Prostate gland (tissue), 2 donors: ENCODE measurements around the gene EML4.

Experiments used
- POLR2A ChIP-seq: fragments of 450-650 bp; IDR thresholded peaks from one replicate; pipeline ENCODE4 v1.6.1; 2016; ENCODE audit warnings: antibody characterized with exemption, mild to moderate bottlenecking
- TF ChIP-seq, protein P1 (sequence below), 4 experiments: fragments of 200-600 bp in 2 of 4; fragments of 450-650 bp in 2 of 4; sonication (generic) in 2 of 4; IDR thresholded peaks; 1 replicate in 3 of 4; 2 replicates in 1 of 4; pipeline ENCODE4 v1.5.1; 2016 to 2019; ENCODE audit warnings: antibody characterized with exemption in 4 of 4, mild to moderate bottlenecking in 2 of 4, moderate library complexity in 2 of 4

DNA sequence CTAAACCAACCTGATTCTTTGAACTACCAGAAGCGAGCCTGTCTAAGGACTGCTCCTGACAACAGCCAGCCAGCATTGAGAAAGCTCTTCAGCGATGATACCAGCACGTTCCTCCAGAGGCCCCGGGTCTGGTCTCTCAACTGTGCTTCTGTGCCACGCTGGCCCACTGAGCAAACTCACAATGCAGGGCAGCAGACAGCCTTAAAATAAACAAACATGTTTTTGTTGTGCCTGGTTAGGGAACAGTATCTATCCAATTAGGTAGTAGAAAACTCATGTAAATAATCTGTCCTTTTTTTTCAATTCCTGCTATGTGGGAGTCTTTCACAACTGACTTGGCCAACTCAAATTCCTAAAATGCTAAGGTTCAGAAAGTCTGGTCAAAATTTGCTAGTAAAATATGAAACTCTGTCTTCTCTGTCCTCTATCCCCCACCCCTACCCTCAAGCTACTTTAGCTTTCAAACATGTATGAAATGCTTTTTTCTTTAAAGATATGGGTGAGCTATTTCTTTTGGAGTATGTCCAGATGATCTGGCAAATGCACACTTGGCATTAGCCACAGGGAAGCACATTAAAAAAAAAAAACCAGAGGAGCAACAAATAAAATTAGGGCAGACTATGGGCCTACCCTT is 21.4 kb upstream of the EML4 start:
- TF ChIP-seq, protein P1, sequence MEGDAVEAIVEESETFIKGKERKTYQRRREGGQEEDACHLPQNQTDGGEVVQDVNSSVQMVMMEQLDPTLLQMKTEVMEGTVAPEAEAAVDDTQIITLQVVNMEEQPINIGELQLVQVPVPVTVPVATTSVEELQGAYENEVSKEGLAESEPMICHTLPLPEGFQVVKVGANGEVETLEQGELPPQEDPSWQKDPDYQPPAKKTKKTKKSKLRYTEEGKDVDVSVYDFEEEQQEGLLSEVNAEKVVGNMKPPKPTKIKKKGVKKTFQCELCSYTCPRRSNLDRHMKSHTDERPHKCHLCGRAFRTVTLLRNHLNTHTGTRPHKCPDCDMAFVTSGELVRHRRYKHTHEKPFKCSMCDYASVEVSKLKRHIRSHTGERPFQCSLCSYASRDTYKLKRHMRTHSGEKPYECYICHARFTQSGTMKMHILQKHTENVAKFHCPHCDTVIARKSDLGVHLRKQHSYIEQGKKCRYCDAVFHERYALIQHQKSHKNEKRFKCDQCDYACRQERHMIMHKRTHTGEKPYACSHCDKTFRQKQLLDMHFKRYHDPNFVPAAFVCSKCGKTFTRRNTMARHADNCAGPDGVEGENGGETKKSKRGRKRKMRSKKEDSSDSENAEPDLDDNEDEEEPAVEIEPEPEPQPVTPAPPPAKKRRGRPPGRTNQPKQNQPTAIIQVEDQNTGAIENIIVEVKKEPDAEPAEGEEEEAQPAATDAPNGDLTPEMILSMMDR (IDR thresholded peaks at IDR 0.05) = no peak
- TF ChIP-seq POLR2A = no peak
